NT2/D1 (cell line): ENCODE measurements around the gene NOC2L.

Experiments used
- YY1 ChIP-seq: IDR thresholded peaks from 2 replicates; pipeline ENCODE4 v1.6.1; 2011; ENCODE audit not compliant: insufficient read length, insufficient read depth
- ZNF274 ChIP-seq: IDR thresholded peaks from 2 replicates; pipeline ENCODE4 v1.6.1; 2011; ENCODE audit warnings: mild to moderate bottlenecking, low read depth, low read length

DNA sequence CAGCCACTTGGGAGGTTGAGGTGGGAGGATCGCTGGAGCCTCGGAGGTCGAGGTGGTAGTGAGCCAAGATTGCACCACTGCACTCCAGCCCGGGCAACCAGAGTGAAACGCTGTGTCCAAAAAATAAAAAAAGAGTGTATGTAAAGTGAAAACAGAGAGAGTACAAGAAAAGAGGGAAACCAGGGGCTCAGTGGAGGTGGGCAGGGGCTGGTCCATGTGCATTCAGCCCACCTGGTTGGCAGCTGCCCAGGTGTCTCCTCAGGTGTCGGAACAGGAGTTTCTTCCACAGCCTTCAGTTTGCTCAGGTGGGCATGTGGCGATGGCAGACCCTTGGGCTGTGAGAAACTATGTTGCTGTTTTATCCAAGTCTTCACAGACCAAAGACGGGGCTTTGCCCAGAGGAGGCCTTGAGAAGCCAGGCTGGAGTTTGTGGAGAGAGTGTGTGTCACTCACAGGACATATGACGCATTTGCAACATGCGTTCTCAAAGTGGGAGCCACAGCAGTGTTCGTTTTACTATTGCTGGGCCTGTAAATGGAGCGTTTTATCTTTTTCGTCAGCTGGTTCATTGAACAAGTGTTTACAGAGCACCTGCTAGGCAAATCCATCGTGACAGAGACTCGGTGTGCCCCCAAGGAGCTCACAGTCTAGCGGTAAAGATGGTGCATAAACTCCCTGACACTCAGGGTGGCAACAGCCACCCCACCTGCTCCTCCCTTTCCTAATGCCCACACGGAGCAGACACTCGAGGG lies 57.8 kb downstream of the NOC2L start:
- no peak for TF ChIP-seq YY1
- no peak for TF ChIP-seq ZNF274
